ENCODE results near the gene TAOK1.
"Not testable (repeated sequence)": the region's sequence is repeated elsewhere in the genome, so short reads cannot be mapped to it uniquely, and the experiment has no call there.

Gene TAOK1

GRCh38 chr17:29445844-29446243 lies 55.7 kb downstream of the TAOK1 start:
- no peak for DNase-seq (ENCODE audit: low spot score)

DNA sequence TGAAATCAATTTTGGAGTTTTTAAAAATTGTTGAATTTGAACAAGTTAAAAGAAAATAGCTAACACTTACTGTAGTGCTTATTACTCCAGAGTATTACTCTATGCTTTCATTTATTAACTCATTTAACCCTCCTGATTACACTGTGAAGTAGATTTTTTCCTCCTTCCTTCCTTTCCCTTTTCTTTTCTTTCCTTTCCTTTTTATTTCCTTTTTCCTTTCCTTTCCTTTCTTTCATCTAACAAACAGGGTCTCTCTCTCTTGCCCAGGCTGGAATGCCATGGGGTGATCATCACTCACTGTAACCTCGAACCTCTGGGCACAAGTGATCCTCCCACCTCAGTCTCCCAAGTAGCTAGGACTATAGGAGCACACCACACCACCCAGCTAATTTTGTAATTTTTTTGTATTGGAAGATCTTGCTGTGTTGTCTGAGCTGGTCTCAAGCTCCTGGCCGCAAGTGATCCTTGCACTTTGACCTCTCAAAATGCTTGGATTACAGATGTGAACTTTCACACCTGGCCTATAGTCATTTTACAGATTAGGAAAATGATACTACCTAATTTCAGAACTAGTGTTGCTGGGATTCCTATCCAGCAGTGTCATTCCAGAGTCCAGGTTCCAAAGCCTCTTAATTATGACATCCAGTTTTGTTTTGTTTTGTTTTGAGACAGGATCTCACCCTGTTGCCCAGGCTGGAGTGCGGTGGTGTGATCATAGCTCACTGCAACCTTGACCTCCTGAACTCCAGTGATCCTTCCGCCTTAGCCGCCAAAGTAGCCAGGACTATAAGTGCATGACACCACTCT lies 59.9 kb downstream of the TAOK1 start:
- DNase-seq (ENCODE audit: low spot score) = no peak

- DNase-seq (ENCODE audit: low spot score) = no peak
Measured at GRCh38 chr17:29451121-29451742, 61.1 kb downstream of the TAOK1 start.

DNA sequence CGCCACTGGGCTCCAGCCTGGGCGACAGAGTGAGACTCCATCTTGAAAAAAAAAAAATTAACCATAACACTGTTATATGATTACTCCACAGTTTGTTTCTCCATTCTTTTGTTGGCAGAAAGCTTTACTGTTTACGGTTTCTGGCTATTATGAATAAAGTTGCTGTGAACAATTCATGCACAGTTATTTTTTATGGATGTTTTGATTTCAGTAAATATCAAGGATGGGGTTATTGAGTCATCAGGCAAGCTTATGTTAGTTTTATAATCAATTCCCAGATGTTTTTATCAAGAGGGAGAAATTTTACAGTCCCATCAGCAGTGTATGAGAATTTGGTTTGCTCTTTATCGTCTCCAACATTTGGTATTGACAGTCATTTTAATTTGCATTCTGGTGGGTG lies 67.9 kb downstream of the TAOK1 start:
- DNase-seq (ENCODE audit: low spot score) = no peak

- DNase-seq (ENCODE audit: low spot score) = no peak
Measured at GRCh38 chr17:29461483-29462206, 71.5 kb downstream of the TAOK1 start.

GRCh38 chr17:29469276-29469675 lies 79.1 kb downstream of the TAOK1 start:
- no peak for DNase-seq (ENCODE audit: low spot score)

DNA sequence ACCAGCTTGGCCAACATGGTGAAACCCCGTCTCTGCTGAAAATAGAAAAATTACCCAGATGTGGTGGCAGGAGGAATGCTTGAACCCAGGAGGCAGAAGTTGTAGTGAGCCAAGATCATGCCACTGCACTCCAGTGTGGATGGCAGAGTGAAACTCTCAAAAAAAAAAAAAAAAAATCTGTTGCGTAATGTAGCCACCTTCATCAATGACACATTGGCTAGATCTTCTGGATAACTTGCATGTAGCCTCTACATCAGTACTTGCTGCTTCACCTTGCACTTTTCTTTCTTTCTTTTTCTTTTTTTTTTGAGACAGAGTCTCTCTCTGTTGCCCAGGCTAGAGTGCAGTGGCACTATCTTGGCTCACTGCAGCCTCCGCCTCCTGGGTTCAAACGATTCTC lies 83.3 kb downstream of the TAOK1 start:
- DNase-seq (ENCODE audit: low spot score) = not testable (repeated sequence)

GRCh38 chr17:29474297-29474696 lies 84.1 kb downstream of the TAOK1 start:
- no peak for DNase-seq (ENCODE audit: low spot score)

DNA sequence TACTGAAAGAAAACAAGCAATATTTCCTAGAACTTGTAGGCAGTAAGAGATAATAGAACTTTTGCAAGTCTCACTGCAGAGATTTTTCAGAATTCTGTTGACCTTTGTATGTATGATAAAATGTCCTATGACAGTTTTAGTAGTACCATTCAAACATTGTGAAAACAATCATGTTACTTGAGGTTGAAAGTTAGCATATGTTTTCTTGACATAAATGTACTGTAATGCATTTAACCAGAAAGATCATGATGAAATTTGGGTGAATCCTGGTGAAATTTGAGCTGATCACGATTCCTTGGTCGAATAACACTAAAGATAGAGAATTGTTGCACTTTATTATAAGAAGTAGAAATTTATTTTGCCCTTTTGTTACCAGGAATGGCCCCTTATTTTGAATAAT lies 85.7 kb downstream of the TAOK1 start:
- DNase-seq (ENCODE audit: low spot score) = no peak

GRCh38 chr17:29480249-29480928 lies 90.2 kb downstream of the TAOK1 start:
- DNase-seq (ENCODE audit: low spot score) = not testable (repeated sequence)

DNA sequence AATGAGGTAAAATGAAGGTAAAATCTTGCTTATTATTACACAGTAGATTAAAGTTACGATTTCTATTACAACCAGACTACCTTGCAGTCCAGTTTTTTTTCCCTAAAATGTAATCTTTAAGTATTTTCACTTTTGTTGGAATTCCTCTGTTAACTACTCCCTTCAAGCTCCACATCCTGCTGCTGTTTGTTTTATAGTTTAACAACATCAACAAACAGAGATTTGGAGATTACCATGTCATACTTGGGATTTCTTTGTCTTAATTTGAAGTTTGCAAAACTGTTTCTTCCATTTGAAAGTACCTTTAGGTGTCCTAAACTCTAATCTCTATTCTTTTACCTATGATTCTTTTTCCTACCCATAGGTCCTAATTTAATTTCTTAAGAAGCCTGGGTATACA lies 93.3 kb downstream of the TAOK1 start:
- no peak for DNase-seq (ENCODE audit: low spot score)

DNA sequence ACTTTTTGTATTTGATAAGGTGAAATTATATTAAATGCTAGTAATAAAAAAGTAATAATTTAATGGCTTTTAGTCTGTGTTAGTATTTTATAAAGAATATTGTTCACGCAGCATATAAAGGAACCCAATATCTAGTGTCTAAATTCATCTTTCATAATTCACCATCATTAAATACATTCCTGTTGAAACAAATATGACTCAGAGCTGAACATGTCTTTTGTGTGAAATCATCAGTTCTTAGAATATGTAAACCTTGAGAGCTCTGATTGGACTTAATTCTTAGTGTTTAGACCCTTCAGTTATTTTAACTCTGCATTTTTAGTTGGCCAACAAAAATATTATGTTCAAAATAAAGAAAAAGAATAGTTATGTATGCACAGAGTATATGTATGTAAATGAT lies 104.8 kb downstream of the TAOK1 start:
- DNase-seq (ENCODE audit: low spot score) = no peak

GRCh38 chr17:29504711-29505110 lies 114.5 kb downstream of the TAOK1 start:
- DNase-seq (ENCODE audit: low spot score) = no peak

DNA sequence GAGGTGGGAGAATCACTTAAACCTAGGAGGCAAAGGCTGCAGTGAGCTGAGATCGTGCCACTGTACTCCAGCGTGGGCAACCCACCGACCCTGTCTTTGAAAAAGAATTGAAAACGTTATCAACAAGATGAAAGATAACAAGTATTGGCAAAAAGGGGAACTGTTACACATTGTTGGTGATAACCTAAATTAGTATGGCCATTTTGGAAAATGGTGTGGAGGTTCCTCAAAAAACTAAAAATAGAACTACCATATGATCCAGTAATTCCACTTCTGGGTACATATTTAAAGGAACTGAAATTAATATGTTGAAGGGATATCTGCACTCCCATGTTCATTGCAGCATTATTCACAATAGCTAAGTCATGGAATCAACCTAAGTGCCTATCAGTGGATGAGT lies 115.7 kb downstream of the TAOK1 start:
- no peak for DNase-seq (ENCODE audit: low spot score)

DNA sequence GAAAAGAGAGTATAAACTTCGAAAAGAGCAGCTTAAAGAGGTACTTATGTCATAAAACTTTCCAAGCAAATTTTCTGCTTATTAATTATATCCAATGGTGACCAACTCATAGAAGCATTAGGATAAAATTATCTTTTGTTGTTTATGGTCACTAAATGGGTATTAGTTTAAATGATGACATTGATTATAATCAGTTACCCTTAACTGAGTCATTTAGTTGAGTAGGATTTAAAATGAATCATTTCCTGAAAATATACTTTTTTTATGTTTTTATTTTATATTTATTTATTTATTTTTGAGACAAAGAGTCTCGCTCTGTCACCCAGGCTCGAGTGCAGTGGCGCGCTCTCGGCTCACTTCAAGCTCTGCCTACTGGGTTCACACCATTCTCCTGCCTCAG lies 120.8 kb downstream of the TAOK1 start:
- no peak for DNase-seq (ENCODE audit: low spot score)

DNA sequence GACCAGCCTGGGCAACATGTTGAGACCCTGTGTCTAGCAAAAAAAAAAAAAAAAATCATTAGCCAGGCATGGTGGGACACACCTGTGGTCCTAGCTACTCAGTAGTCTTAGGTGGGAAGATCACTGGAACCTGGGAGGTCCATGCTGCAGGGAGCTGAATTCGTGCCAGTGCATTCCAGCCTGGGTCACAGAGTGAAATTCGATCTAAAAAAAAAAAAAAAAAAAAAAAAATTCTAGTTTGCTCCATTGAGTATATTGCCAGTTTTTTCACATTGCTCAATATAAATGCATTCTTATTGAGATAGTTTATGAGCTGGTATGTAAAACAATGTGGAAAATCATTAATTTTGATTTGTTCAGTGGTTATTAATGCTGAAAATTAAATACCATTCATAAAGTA lies 124.6 kb downstream of the TAOK1 start:
- no peak for DNase-seq (ENCODE audit: low spot score)

- no peak for DNase-seq (ENCODE audit: low spot score)
Measured at GRCh38 chr17:29518359-29518758, 128.2 kb downstream of the TAOK1 start.

DNA sequence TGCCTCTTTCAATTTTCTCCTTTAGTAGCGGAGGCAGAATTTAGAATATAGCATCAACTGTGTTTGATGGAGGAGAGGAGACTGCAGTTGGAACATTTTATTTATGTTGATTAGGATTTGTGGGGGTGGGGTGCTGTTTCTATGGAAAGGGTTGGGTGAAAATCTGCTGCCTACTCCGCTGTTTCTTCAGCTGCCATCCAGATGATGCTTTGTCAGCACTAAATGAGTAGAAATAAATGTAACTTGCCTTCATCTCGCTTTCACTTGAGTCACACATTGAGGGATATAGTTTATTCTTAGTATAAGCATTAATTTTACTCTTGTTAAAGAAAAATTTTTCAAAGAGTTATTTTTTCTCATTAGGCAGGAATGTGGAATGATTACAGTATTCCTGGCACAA lies 134.5 kb downstream of the TAOK1 start:
- no peak for DNase-seq (ENCODE audit: low spot score)

DNA sequence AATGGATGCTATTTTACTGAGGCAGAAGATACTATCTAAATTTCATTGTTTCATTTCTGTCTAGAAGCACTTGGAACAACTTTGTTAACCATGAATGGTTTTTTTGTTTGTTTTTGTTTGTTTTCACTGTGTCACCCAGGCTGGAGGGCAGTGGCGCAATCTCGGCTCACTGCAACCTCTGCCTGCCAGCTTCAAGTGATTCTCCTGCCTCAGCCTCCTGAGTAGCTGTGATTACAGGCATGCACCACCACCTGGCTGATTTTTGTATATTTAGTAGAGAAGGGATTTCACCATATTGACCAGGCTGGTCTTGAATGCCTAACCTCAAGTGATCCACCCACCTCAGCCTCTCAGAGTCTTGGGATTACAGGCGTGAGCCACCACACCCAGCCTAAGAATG lies 136.2 kb downstream of the TAOK1 start:
- DNase-seq (ENCODE audit: low spot score) = no peak

GRCh38 chr17:29533976-29534375 lies 143.8 kb downstream of the TAOK1 start:
- peak; percentile 50 for DNase-seq (ENCODE audit: low spot score)

- DNase-seq (ENCODE audit: low spot score) = no peak
Measured at GRCh38 chr17:29544066-29544465, 153.9 kb downstream of the TAOK1 start.

GRCh38 chr17:29546085-29546484 lies 155.9 kb downstream of the TAOK1 start:
- DNase-seq (ENCODE audit: low spot score) = no peak

DNA sequence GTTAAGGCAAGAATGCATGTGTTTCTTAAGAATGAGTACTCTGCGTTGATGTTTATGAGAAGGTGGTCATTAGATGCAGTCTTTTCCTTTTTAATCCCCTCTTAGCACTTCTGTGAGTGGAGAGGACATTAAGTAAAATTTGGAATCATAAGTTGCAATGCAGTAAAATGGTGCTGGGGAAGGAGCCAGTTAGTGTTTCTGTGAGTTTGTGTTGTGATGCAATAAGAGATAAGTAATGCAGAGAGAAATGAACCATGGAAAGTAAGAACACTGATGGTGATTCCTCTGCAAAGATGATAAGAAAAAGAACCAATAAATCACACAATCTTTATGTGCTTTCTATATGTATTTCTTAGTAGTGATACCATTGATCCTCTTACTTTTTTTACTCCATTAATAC lies 156.7 kb downstream of the TAOK1 start:
- no peak for DNase-seq (ENCODE audit: low spot score)
